GM18520 (cell line): ENCODE results near the gene NKX6-2.

ENCODE experiments used
- ATAC-seq: cut with Tn5 transposase; IDR thresholded peaks from one replicate; pipeline ENCODE4 v1.9.1; 2021; ENCODE audit not compliant: unreplicated experiment

NKX6-2 gene

DNA sequence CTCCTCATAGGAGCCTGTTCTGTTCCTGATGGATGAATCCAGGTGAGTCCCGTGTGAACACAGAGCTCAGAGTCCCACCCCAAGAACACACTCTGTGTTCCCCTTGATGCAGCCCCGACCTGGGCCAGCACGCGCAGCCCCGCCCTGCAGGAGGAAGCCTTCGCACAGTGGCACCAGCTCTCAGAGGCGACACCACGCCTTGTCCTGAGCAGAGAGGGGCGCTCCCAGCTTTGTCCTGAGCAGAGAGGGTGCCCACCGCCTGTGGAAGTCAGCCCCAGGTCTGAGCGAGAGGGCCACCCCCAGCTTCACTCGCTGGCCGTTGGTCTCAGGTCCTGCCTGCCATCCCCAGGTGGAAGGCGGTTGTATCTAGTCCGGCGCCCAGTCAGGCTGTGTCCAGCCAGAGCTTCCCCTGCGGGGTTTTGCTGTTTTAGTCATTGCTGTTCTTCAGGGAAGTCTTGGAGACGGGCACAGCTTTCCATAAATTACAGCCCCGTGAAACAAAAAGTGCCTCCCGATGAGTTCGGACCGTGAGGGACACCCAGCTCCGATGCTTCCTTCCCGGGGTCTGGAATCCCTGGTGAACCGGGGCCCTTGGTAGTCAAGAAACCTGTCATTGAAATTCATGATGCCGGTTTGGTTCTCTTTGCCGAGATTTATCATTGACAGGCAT is 43.6 kb downstream of the NKX6-2 start:
- ATAC-seq = no peak

DNA sequence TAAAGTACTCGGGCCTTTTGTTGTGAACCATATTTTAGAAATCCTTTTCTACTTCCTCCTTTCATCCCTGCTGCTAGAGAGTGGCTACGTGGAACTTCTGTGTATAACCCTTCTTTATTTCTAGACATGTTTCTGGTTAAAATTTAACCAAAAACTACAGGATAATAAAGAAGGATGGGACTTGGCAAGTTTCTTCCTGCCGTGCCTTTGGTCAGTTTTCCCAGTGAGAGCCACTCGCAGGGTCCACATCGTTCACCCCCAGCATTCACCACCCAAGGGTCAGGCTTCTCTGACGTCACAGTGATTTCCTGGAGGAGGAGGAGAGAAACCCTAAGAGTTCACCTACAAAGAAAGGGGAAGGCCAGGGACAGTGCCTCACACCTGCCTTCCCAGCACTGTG is 45.4 kb downstream of the NKX6-2 start:
- no peak for ATAC-seq

DNA sequence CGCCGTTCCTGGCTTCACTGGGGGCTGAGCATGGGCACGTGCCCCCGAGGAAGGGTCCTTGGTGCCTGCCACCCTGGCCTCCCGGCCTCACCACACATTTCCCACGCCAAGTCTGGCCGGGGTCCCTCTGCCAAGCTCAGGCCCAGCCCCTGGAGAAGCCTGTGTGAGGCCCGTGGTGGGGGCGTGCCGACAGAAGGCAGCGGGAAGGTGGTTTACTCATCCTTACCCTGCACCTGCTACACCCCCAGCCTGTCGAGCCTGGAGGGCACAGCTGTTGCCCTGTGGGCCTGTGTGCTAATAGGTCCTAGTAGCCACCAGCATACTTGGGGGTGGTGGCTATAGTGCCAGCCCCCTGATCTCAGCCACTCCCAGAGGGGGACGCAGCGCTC is 46.7 kb downstream of the NKX6-2 start:
- no peak for ATAC-seq

DNA sequence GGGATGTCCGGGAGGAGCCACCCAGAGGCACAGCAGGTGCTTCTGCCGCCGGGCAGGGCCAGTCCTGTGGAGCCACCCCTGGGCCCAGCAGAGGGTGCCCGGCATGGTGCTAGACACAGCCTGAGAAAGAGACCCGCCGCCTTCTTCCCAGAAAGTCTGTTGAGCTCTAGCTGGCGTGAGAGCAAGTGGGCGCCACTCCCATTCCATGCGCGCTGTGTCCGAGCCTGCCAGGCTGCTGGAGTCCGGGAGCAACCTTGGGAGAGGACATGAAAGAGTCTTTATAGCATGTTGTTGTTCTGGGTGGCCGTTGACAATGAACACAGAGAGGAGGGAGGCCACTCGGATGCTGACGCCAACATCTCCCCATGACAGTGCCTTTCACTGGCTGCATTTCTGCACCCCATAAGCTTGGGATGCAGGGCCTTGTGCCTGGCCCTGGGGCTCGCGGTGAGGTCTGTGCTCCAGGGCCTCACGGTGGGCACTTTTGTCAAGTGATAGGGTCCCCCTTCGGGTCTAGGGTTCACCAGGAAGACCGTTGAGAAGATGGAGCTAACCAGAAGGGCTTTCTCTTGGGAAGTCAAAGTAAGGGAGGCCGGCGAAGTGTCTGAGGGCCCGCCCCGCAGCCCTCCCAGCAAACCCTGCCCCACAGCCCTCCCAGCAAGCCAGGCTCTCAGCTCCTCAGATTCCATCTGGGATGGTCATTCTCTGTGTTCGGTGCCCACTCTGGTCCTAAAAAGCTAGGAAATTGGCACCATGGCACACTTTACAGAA is 47.3 kb downstream of the NKX6-2 start:
- no peak for ATAC-seq

DNA sequence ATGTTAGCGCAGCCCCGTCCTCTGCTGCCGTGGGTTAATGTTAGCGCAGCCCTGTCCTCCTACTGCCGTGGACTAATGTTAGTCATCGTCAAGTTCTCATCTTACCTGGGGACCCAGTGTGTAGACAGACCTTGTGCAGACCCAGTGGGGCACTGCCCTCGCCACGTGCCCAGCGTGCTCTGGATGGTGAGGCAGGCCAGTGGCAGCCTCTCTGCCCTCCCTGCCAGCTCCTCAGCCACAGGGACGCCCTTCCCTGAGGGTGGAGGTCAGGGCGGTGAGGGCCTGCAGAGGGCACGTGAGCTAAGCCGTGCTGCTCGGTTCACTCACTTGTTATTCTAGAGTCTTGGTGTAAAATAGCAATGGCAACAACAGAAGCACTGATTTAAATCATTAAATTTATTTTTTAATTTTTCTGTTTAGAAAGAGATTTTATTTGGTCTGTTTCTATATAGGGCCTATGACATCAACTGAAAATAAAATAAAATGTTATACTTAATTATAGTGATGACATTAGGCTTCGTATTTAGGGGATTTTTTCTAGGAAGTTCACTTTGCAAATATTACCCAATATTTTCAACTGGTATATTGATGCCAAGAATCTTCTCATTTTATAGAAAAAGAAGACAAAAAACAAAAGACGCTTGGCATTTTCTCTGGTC is 48.4 kb downstream of the NKX6-2 start:
- ATAC-seq = no peak

DNA sequence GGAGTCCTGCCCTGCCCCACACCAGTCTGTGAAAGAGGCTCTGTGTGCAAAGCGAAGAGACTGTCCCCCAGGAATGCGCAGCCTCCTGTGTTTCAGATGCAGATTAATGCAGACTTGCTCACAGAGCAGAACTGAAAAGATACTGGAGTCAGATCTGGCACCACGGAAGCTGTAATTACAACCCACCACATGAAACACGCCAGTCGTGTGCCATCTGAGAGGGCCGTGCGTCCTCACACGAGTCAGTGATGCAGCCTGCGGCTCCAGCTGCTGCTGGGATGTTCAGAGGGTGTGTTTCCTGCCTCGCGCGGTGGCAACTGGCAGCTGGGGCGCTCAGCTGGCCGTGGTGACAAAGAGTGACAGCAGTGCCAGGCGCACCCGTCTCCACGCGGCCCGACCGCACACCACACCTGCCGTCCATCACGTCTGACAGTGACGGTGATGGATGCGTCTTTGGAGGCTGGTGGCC is 50.0 kb downstream of the NKX6-2 start:
- no peak for ATAC-seq

DNA sequence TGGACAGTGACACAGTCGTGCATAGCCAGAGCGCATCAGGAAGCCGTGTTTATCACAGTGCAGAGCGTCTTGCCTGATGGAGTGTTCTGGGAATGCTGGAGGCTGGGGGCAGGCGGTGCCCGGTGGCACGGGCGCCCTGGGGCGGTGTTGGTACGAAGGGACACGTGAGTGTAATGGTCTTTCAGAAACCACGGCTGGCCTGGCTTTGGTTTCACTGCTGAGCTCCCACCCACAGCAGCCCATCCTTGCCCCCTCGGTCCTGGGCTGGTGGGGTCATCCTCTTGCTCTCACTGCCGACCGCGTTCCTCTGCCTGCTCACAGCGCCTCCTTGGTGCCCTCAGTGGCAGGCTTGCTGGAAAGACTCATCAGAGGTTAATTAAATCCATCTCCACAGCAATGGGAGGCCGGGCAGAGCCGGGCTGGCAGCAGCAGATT is 50.6 kb downstream of the NKX6-2 start:
- no peak for ATAC-seq

DNA sequence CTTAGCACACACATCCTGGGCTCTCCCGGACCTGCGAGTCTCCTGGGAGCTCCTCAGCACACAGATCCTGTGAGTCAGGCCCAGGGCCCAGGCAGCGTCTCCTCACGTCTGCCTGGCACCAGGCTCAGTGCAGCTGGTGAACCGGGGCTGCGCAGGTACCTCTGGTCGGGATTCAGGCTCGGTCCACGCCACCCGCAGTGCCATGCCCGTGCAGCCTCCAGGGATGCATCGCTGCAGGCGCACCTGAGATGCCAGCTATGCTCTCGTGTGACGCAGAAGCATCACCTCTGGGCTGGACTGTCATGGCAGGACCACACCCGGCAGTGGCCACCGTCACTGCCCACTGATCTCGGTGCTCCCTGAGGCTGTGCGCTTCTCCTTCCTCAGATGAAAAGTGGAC is 52.0 kb downstream of the NKX6-2 start:
- ATAC-seq = no peak
